Hepatocyte (in vitro differentiated cells): Measurements from ENCODE around the gene RP2.

ENCODE experiments used
- CTCF ChIP-seq: fragments of 200-600 bp; sonication (generic); IDR thresholded peaks from 2 replicates; pipeline ENCODE4 v1.5.1; 2016; ENCODE audit warnings: antibody characterized with exemption, mild to moderate bottlenecking; ENCODE audit not compliant: poor library complexity
- EZH2 ChIP-seq: fragments of 200-600 bp; sonication (generic); IDR thresholded peaks from 2 replicates; pipeline ENCODE4 v1.6.1; 2016; ENCODE audit warnings: antibody characterized with exemption, mild to moderate bottlenecking, borderline replicate concordance

GRCh38 chrX:46837558-46838485 lies 979 bp downstream of the RP2 start:
- no peak for TF ChIP-seq CTCF
- TF ChIP-seq EZH2: no peak
